ENCODE measurements around the gene SLC26A8. TPM values are rescaled to one million over a fixed set of nuclear protein-coding genes. Genes with fewer than 3 reads are reported as not detected.

The SLC26A8 gene
- total RNA-seq, 1 experiment from 2014 or later, result 0.09 TPM

DNA sequence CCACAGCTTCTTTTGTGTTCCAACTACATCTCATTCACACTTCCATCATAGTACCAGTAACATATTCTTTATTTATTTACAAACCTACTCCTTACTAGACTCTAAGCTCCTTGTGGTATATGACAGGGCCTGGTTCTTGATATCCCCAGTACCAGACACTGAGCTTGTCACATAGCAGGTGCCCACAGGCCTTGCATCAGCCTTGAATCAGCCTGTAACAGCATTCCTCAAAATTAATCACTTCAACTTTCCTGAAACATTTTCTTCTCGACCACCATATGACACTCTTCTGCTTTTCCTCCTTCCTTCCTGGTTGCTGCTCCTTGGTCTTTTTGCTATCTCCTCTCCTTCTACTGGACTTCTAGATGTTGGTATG, 78.8 kb downstream of the SLC26A8 start:
- no peak overlapping the region for H2AK5ac ChIP-seq (ENCODE audit: insufficient read length, low read length)
- no peak overlapping the region for H4K91ac ChIP-seq (ENCODE audit: insufficient read length, low read depth, low read length)
- H3T11ph ChIP-seq (ENCODE audit: low read length), result no peak overlapping the region
- no peak overlapping the region for H3K27ac ChIP-seq (ENCODE audit: insufficient read length, low read depth, low read length)
- Mint-ChIP-seq H3K36me3 (ENCODE audit: insufficient read depth in 1 of 3, low read depth in 3 of 3) (peaks cover 0 to 9% (median 7%) of the 10 kb centered on the region in 3 experiments; a peak in 4 of 7 replicates), H3K27me3 (ENCODE audit: low read depth) (no peaks in the 10 kb centered on the region; the same call in 1 of the 2 replicates), H3K27ac (no peak overlapping the region), H3K4me3 (no peak overlapping the region), H3K4me1 (peaks cover 1 to 2% of the 10 kb centered on the region in 2 experiments), H3K9me3 (peaks cover 4 to 10% of the 10 kb centered on the region in 2 experiments)
- no peak overlapping the region for H3K18ac ChIP-seq (ENCODE audit: insufficient read length, low read depth, low read length)
- TF ChIP-seq, protein P1, sequence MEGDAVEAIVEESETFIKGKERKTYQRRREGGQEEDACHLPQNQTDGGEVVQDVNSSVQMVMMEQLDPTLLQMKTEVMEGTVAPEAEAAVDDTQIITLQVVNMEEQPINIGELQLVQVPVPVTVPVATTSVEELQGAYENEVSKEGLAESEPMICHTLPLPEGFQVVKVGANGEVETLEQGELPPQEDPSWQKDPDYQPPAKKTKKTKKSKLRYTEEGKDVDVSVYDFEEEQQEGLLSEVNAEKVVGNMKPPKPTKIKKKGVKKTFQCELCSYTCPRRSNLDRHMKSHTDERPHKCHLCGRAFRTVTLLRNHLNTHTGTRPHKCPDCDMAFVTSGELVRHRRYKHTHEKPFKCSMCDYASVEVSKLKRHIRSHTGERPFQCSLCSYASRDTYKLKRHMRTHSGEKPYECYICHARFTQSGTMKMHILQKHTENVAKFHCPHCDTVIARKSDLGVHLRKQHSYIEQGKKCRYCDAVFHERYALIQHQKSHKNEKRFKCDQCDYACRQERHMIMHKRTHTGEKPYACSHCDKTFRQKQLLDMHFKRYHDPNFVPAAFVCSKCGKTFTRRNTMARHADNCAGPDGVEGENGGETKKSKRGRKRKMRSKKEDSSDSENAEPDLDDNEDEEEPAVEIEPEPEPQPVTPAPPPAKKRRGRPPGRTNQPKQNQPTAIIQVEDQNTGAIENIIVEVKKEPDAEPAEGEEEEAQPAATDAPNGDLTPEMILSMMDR (conservative IDR thresholded peaks at IDR 0.05), result no peak
- WGBS (ENCODE audit: extremely low coverage, insufficient read length, low lambda C conversion rate), result no CpG with 5 or more reads among the region's 1 CpG
- H3K4me2 ChIP-seq (ENCODE audit: insufficient read depth, insufficient read length, low read length), result no peak overlapping the region
- no peak overlapping the region for H4K8ac ChIP-seq (replicated peaks; ENCODE audit: insufficient read length, low read depth, low read length)
- no peak overlapping the region for H3K23ac ChIP-seq (ENCODE audit: insufficient read length, low read depth, low read length)
- H2AFZ ChIP-seq (ENCODE audit: low read length), result no peak overlapping the region
- no peak overlapping the region for H3K4ac ChIP-seq (ENCODE audit: low read depth, low read length)
- H2BK120ac ChIP-seq (ENCODE audit: low read depth, low read length, poor library complexity, severe bottlenecking), result no peak overlapping the region
- H3K27me3 ChIP-seq (ENCODE audit: insufficient read depth, low read length), result no peaks in the 10 kb centered on the region
- no peak overlapping the region for H4K5ac ChIP-seq (ENCODE audit: insufficient read length, low read depth, low read length)
- no peak overlapping the region for H3K56ac ChIP-seq (ENCODE audit: insufficient read length, low read depth, low read length)
- no peaks in the 10 kb centered on the region for H3K23me2 ChIP-seq (ENCODE audit: insufficient read length, low read depth, low read length, poor library complexity, severe bottlenecking)
- no peaks in the 10 kb centered on the region for H3K79me1 ChIP-seq (ENCODE audit: insufficient read depth, low read depth, low read length, poor library complexity, severe bottlenecking)
- no peak overlapping the region for H2BK5ac ChIP-seq (ENCODE audit: insufficient read length, low read length)
- H3K4me1 ChIP-seq (ENCODE audit: insufficient read depth, low read length), result no peaks in the 10 kb centered on the region
- H2BK20ac ChIP-seq (ENCODE audit: low read depth, low read length, poor library complexity, severe bottlenecking), result no peak overlapping the region
- no peaks in the 10 kb centered on the region for H3K79me2 ChIP-seq (ENCODE audit: insufficient read depth, low read length)
- H3K9me3 ChIP-seq (ENCODE audit: control insufficient read depth, low read depth, low read length), result no peaks in the 10 kb centered on the region
- DNase-seq, result no peak
- no peaks in the 10 kb centered on the region for H4K20me1 ChIP-seq (ENCODE audit: control insufficient read depth, insufficient read depth, insufficient read length)
- no peak overlapping the region for H2BK15ac ChIP-seq (ENCODE audit: low read depth, low read length)
- H2BK12ac ChIP-seq (ENCODE audit: insufficient read length, low read depth, low read length), result no peak overlapping the region
- H3K9ac ChIP-seq (ENCODE audit: extremely low read depth, insufficient read length, low read length), result no peak overlapping the region
- H3K14ac ChIP-seq (ENCODE audit: insufficient read depth, low read length), result no peak overlapping the region
